IMR-90 (cell line): Measurements from ENCODE around the gene GCSH. TPM values are rescaled to one million over a fixed set of nuclear protein-coding genes. Genes with fewer than 3 reads are reported as not detected.

ENCODE experiments used
- ATAC-seq: fragments of 200-7000 bp; cut with Tn5 transposase; 2 replicates; pipeline ENCODE4 v1.9.1; 2020; ENCODE audit warnings: low read depth, mild to moderate bottlenecking, moderate library complexity
- BruUV-seq: library from RNA; stranded (reverse); fragments of 400-500 nt; replicated peaks from 2 replicates; lab custom pipeline; 2021; lab: Mats Ljungman, UMichigan
- CTCF ChIA-PET: fragments of 300-600 bp; formaldehyde crosslinking; extraction: SDS; loops from one replicate; lab custom pipeline; 2021; ENCODE audit warnings: antibody characterized with exemption; lab: Yijun Ruan, JAX
- POLR2A ChIA-PET: fragments of 300-600 bp; sonication (Branson Sonifier 250); formaldehyde crosslinking; loops from one replicate; lab custom pipeline; 2022; ENCODE audit warnings: antibody characterized with exemption; ENCODE audit not compliant: unreplicated experiment; lab: Charles Lee
- DNase-seq: peaks from one replicate; pipeline ENCODE4 v3.0.0; 2013
- H2AFZ ChIP-seq: replicated peaks from 2 replicates; pipeline ENCODE3; 2013; ENCODE audit warnings: low read length, mild to moderate bottlenecking; ENCODE audit not compliant: poor library complexity
- H2AK5ac ChIP-seq: 2 replicates; pipeline ENCODE4 v1.6.1; 2013; ENCODE audit warnings: low read depth, low read length, inconsistent platforms
- H2AK9ac ChIP-seq: replicated peaks from 2 replicates; pipeline ENCODE3; 2013; ENCODE audit warnings: mild to moderate bottlenecking, low read depth, low read length, moderate library complexity; ENCODE audit not compliant: poor library complexity
- H2BK120ac ChIP-seq: 2 replicates; pipeline ENCODE4 v1.6.1; 2013; ENCODE audit warnings: low read depth, low read length, inconsistent platforms
- H2BK15ac ChIP-seq: 3 replicates; pipeline ENCODE4 v1.6.1; 2013; ENCODE audit warnings: low read depth, low read length, inconsistent platforms
- H2BK20ac ChIP-seq: 2 replicates; pipeline ENCODE4 v1.6.1; 2013; ENCODE audit warnings: low read depth, mild to moderate bottlenecking, inconsistent platforms, low read length, moderate library complexity
- H2BK5ac ChIP-seq: 2 replicates; pipeline ENCODE4 v1.6.1; 2013; ENCODE audit warnings: mild to moderate bottlenecking, low read depth, low read length, inconsistent platforms; ENCODE audit not compliant: poor library complexity, severe bottlenecking
- H3K14ac ChIP-seq: replicated peaks from 2 replicates; pipeline ENCODE4 v1.6.1; 2013; ENCODE audit warnings: low read depth, low read length, inconsistent platforms
- H3K18ac ChIP-seq: 2 replicates; pipeline ENCODE4 v1.6.1; 2013; ENCODE audit warnings: low read depth, low read length, control low read depth
- H3K23ac ChIP-seq: 2 replicates; pipeline ENCODE4 v1.6.1; 2013; ENCODE audit warnings: low read depth, low read length, inconsistent platforms
- H3K27ac ChIP-seq: 2 replicates; pipeline ENCODE4 v1.5.1; 2013; ENCODE audit warnings: mild to moderate bottlenecking, control low read depth, low read length; ENCODE audit not compliant: insufficient read depth
- H3K27me3 ChIP-seq: 2 replicates; pipeline ENCODE4 v1.6.1; 2013; ENCODE audit warnings: low read length; ENCODE audit not compliant: control insufficient read depth, insufficient read depth
- H3K36me3 ChIP-seq: 2 replicates; pipeline ENCODE4 v1.6.1; 2013; ENCODE audit warnings: low read length, mixed read lengths; ENCODE audit not compliant: control insufficient read depth, insufficient read depth
- H3K4ac ChIP-seq: 2 replicates; pipeline ENCODE4 v1.6.1; 2013; ENCODE audit warnings: low read depth, low read length, inconsistent platforms
- H3K4me1 ChIP-seq: 2 replicates; pipeline ENCODE4 v1.6.1; 2013; ENCODE audit warnings: low read length, mixed read lengths; ENCODE audit not compliant: control insufficient read depth, insufficient read depth
- H3K4me2 ChIP-seq: 2 replicates; pipeline ENCODE4 v1.6.1; 2013; ENCODE audit warnings: low read depth, mild to moderate bottlenecking, control low read depth, low read length, moderate library complexity
- H3K4me3 ChIP-seq: 2 replicates; pipeline ENCODE4 v1.5.1; 2013; ENCODE audit warnings: low read depth, mild to moderate bottlenecking, control low read depth, low read length, moderate library complexity; ENCODE audit not compliant: insufficient read depth
- H3K56ac ChIP-seq: 2 replicates; pipeline ENCODE4 v1.6.1; 2013; ENCODE audit warnings: low read length, inconsistent platforms; ENCODE audit not compliant: insufficient read depth; ENCODE audit errors: extremely low read depth
- H3K79me1 ChIP-seq, 2 experiments: 2 replicates each; pipeline ENCODE4 v1.6.1; 2013; ENCODE audit warnings: low read length in 2 of 2, inconsistent platforms in 1 of 2, low read depth in 1 of 2
- H3K9ac ChIP-seq: 2 replicates; pipeline ENCODE4 v1.6.1; 2013; ENCODE audit warnings: low read depth, low read length, control low read depth
- H3K9me1 ChIP-seq: 2 replicates; pipeline ENCODE4 v1.6.1; 2013; ENCODE audit warnings: low read length, inconsistent platforms; ENCODE audit not compliant: insufficient read depth
- H3K9me3 ChIP-seq: 2 replicates; pipeline ENCODE4 v1.6.1; 2013; ENCODE audit warnings: low read length; ENCODE audit not compliant: control insufficient read depth, insufficient read depth
- H4K20me1 ChIP-seq: 2 replicates; pipeline ENCODE4 v1.6.1; 2013; ENCODE audit warnings: low read length, inconsistent platforms; ENCODE audit not compliant: insufficient read depth
- H4K5ac ChIP-seq: 2 replicates; pipeline ENCODE4 v1.6.1; 2013; ENCODE audit warnings: mild to moderate bottlenecking, low read depth, low read length, control low read depth
- H4K8ac ChIP-seq, 2 experiments: 2 replicates each; pipeline ENCODE4 v1.6.1; 2013; ENCODE audit warnings: low read depth in 2 of 2, low read length in 2 of 2, control low read depth in 1 of 2, inconsistent platforms in 1 of 2
- H4K91ac ChIP-seq: 2 replicates; pipeline ENCODE4 v1.6.1; 2013; ENCODE audit warnings: low read depth, low read length, inconsistent platforms; ENCODE audit not compliant: insufficient read depth
- BHLHE40 ChIP-seq: fragments of 150-350 bp; IDR thresholded peaks from 2 replicates; pipeline ENCODE4 v1.6.1; 2016; ENCODE audit warnings: mild to moderate bottlenecking, low read depth, low read length
- CEBPB ChIP-seq: IDR thresholded peaks from 2 replicates; pipeline ENCODE4 v1.6.1; 2012; ENCODE audit warnings: low read depth, low read length, improper control_type of control experiment
- CHD1 ChIP-seq: IDR thresholded peaks from 2 replicates; pipeline ENCODE4 v1.6.1; 2012; ENCODE audit warnings: low read depth, low read length, improper control_type of control experiment
- FOS ChIP-seq: fragments of 150-350 bp; IDR thresholded peaks from 2 replicates; pipeline ENCODE4 v1.6.1; 2016; ENCODE audit warnings: low read depth, low read length
- MAFK ChIP-seq: IDR thresholded peaks from 2 replicates; pipeline ENCODE4 v1.6.1; 2012; ENCODE audit warnings: low read depth, low read length, improper control_type of control experiment
- MAZ ChIP-seq: IDR thresholded peaks from 2 replicates; pipeline ENCODE4 v1.6.1; 2012; ENCODE audit warnings: low read depth, mild to moderate bottlenecking, low read length, improper control_type of control experiment, moderate library complexity, borderline replicate concordance
- MXI1 ChIP-seq: IDR thresholded peaks from 2 replicates; pipeline ENCODE4 v1.6.1; 2012; ENCODE audit warnings: low read depth, mild to moderate bottlenecking, low read length, moderate library complexity, borderline replicate concordance
- NFE2L2 ChIP-seq: fragments of 150-350 bp; IDR thresholded peaks from 2 replicates; pipeline ENCODE4 v1.6.1; 2016; ENCODE audit warnings: low read depth, mild to moderate bottlenecking, low read length
- POLR2A ChIP-seq: IDR thresholded peaks from 2 replicates; pipeline ENCODE4 v1.6.1; 2012; ENCODE audit warnings: mild to moderate bottlenecking, low read depth, low read length
- RAD21 ChIP-seq: IDR thresholded peaks from 2 replicates; pipeline ENCODE4 v1.6.1; 2012; ENCODE audit warnings: low read length, improper control_type of control experiment
- RCOR1 ChIP-seq: IDR thresholded peaks from 2 replicates; pipeline ENCODE4 v1.6.1; 2012; ENCODE audit warnings: mild to moderate bottlenecking, low read length, improper control_type of control experiment; ENCODE audit not compliant: insufficient replicate concordance
- RFX5 ChIP-seq: IDR thresholded peaks from 2 replicates; pipeline ENCODE4 v1.8.0; 2012; ENCODE audit warnings: low read depth, mild to moderate bottlenecking, low read length, moderate library complexity
- SMC3 ChIP-seq: fragments of 150-350 bp; IDR thresholded peaks from 2 replicates; pipeline ENCODE4 v1.6.1; 2016; ENCODE audit warnings: low read depth, mild to moderate bottlenecking, antibody characterized with exemption, low read length, moderate library complexity
- WGBS, 2 experiments: methylation state at CpG; one replicate each; pipeline versions ENCODE4 v1.1.5 to v1.1.7; 2013; ENCODE audit warnings: missing lambda C conversion rate in 2 of 2; ENCODE audit not compliant: insufficient read length in 1 of 2; ENCODE audit errors: extremely low coverage in 2 of 2; 5-methylcytosine and 5-hydroxymethylcytosine counted together
- dilution Hi-C: fragments of 300-500 bp; cut with HindIII; formaldehyde crosslinking; loops from one replicate; pipeline ENCODE4 v1.14.3; 2018; ENCODE audit warnings: low sequenced_read_pairs; ENCODE audit not compliant: unreplicated experiment
- in situ Hi-C: fragments of 300-500 bp; cut with MboI; formaldehyde crosslinking; loops from 3 replicates; pipeline ENCODE4 v1.14.3; 2019; ENCODE audit warnings: low sequenced_read_pairs, inconsistent platforms, mixed read lengths
- intact Hi-C: fragments of 100-400 bp; cut with micrococcal nuclease; formaldehyde crosslinking; loops from 2 replicates; pipeline ENCODE4 v1.10.0; 2022
- polyA plus RNA-seq, 3 experiments: library from polyadenylated mRNA; depleted of rRNA; stranded (reverse); fragments of >200 nt; gene quantifications; 2 replicates each; pipeline ENCODE4 v1.2.3, GENCODE V29; 2012; ENCODE audit warnings: low replicate concordance in 1 of 3
- total RNA-seq: library from RNA; depleted of rRNA; stranded (reverse); fragments of >200 nt; gene quantifications from 2 replicates; pipeline ENCODE4 v1.2.3, GENCODE V29; 2012
- TF ChIP-seq, protein P1 (sequence below): fragments of 150-350 bp; IDR thresholded peaks from 2 replicates; pipeline ENCODE4 v1.6.1; 2017; ENCODE audit warnings: mild to moderate bottlenecking, antibody characterized with exemption, low read length, low read depth
- TF ChIP-seq, protein P2 (sequence below): fragments of 150-350 bp; IDR thresholded peaks from 2 replicates; pipeline ENCODE4 v1.6.1; 2016; ENCODE audit warnings: low read depth, mild to moderate bottlenecking, low read length, moderate library complexity, borderline replicate concordance
- TF ChIP-seq, protein P3 (sequence below): conservative IDR thresholded peaks from 2 replicates; pipeline ENCODE4 v1.5.1; 2012; ENCODE audit warnings: mild to moderate bottlenecking, low read depth, low read length, improper control_type of control experiment

Gene GCSH
- total and polyA plus RNA-seq, 2 of the 4 experiments (the other 2 are of a cell fraction), result 9.3 to 21.2 TPM

DNA sequence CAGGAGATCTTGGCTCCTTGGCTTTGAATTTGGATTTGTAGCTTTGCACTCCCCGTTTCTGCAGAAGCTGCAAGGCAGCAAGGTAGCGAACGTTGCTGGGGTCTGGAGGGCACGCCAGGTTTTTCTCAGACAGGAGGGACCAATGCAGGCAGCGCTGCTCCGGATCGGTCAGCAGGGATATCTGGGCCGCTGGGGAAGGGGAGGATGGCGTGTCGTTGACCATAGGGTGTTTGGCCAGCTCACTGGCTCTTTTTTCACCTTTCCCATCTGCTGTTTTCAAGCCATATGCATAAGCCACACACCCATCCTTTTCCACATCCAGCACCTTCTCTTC lies 34.9 kb downstream of the GCSH start:
- dilution Hi-C loops, result no loop called here
- Histone ChIP-seq H2BK20ac (no peak overlapping the region), H2BK5ac (no peak overlapping the region), H3K27ac (no peak overlapping the region), H2AK9ac (no peak overlapping the region), H3K4ac (no peak overlapping the region), H4K91ac (no peak overlapping the region), H3K4me3 (no peak overlapping the region), H2AFZ (no peak overlapping the region), H3K9ac (no peak overlapping the region), H2AK5ac (no peak overlapping the region), H4K8ac (no peak overlapping the region), H3K56ac (no peak overlapping the region), H3K9me3 (no peaks in the 10 kb centered on the region), H3K36me3 (no peaks in the 10 kb centered on the region), H3K79me1 (no peaks in the 10 kb centered on the region), H2BK120ac (no peak overlapping the region), H3K4me1 (no peaks in the 10 kb centered on the region), H3K9me1 (no peaks in the 10 kb centered on the region), H3K4me2 (no peak overlapping the region), H3K14ac (no peak overlapping the region), H3K27me3 (no peaks in the 10 kb centered on the region), H2BK15ac (no peak overlapping the region), H3K18ac (no peak overlapping the region), H4K20me1 (no peaks in the 10 kb centered on the region), H4K5ac (no peak overlapping the region), H3K23ac (no peak overlapping the region)
- DNase-seq, result no peak
- intact Hi-C loops, result no loop called here
- ATAC-seq, result no peak
- CTCF ChIA-PET, result interaction anchor here (0.6 kb wide), 1 partner anchor 151 kb away, joined by 3 read pairs; no protein-coding TSS in a partner anchor
- no TSS peak for BruUV-seq
- POLR2A ChIA-PET, result no interaction called here
- TF ChIP-seq RFX5 (no peak), MXI1 (no peak), BHLHE40 (no peak), MAFK (no peak), NFE2L2 (no peak), POLR2A (no peak), FOS (no peak), SMC3 (no peak), CEBPB (no peak), CHD1 (no peak), MAZ (no peak), RCOR1 (no peak), RAD21 (no peak)
- TF ChIP-seq, protein P1, sequence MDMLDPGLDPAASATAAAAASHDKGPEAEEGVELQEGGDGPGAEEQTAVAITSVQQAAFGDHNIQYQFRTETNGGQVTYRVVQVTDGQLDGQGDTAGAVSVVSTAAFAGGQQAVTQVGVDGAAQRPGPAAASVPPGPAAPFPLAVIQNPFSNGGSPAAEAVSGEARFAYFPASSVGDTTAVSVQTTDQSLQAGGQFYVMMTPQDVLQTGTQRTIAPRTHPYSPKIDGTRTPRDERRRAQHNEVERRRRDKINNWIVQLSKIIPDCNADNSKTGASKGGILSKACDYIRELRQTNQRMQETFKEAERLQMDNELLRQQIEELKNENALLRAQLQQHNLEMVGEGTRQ, result no peak
- TF ChIP-seq, protein P2, sequence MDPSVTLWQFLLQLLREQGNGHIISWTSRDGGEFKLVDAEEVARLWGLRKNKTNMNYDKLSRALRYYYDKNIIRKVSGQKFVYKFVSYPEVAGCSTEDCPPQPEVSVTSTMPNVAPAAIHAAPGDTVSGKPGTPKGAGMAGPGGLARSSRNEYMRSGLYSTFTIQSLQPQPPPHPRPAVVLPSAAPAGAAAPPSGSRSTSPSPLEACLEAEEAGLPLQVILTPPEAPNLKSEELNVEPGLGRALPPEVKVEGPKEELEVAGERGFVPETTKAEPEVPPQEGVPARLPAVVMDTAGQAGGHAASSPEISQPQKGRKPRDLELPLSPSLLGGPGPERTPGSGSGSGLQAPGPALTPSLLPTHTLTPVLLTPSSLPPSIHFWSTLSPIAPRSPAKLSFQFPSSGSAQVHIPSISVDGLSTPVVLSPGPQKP, result no peak
- TF ChIP-seq, protein P3, sequence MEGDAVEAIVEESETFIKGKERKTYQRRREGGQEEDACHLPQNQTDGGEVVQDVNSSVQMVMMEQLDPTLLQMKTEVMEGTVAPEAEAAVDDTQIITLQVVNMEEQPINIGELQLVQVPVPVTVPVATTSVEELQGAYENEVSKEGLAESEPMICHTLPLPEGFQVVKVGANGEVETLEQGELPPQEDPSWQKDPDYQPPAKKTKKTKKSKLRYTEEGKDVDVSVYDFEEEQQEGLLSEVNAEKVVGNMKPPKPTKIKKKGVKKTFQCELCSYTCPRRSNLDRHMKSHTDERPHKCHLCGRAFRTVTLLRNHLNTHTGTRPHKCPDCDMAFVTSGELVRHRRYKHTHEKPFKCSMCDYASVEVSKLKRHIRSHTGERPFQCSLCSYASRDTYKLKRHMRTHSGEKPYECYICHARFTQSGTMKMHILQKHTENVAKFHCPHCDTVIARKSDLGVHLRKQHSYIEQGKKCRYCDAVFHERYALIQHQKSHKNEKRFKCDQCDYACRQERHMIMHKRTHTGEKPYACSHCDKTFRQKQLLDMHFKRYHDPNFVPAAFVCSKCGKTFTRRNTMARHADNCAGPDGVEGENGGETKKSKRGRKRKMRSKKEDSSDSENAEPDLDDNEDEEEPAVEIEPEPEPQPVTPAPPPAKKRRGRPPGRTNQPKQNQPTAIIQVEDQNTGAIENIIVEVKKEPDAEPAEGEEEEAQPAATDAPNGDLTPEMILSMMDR, result no peak
- WGBS, 2 experiments, result no CpG with 5 or more reads among the region's 10 CpGs
- in situ Hi-C loops, result no loop called here
